Measurements from ENCODE around the gene BABAM2.

GRCh38 chr2:28361991-28362710 lies 471.6 kb downstream of the BABAM2 start:
- TF ChIP-seq CTCF (IDR thresholded peaks at IDR 0.05) (no peak), POLR2A (IDR thresholded peaks at IDR 0.05) (no peak)

Measured in heart left ventricle (tissue), 13 donors.